ENCODE data around the gene UMOD.
A peak's percentile ranks its signal among the peaks of the same experiment; 100 is the strongest.
"Not testable (repeated sequence)": the region's sequence is repeated elsewhere in the genome, so short reads cannot be mapped to it uniquely, and the experiment has no call there.

Gene UMOD

DNA sequence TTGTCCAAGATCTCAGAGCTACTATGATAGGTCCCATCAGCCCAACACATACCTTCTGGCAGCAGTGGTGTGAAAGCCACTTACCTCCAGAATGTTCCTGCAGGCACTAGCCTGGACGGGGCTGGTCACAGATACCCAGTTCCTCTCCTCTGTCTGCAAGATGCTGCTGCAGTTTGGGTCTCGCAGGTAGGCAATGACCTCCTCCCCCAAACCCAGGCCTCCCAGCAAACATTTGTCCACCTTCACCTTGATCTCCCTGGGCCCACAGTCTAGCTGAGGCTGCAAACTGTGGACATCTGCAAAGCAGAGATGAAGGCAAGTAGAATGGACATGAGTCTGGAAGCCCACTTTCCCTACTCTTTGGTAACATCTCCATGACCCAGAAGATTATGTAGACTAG lies 32.3 kb downstream of the UMOD start:
- DNase-seq, result no peak

DNA sequence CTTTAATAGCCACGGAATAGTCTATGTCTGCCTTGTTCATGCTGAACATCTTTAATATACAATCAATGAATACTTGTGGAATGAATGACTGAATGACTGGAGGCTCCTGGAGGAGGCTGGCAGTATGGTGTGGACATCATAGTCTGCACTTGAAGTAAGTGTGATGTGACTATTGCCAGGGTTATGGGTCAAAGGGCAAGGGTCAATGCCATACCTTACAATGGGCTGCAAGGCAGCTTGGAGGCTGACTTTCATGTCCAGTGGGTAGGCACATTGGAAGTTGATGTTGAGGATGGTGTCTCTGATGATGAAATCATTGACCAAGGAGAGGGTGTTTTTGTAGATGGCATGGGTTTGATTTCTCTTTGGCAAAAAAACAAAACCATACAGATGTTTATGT lies 33.1 kb downstream of the UMOD start:
- no peak for DNase-seq

DNA sequence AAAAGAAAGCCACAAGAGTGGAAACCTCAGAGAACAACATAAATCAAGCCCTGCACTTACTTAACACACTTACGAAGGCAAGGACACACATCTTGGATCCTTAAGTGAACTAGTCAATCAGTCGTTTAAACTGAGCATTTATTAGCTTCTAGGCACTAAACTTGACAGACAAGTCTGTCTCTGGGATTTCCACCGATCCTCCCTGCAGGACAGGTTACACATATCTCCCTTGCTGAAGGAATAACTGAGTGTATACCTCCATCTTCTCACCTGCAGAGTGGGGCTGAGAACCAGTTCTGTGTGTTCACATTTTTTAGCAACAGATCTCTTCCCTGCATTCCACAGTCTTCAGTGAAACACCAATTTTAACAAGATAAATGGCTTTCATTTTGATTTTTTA lies 34.1 kb downstream of the UMOD start:
- DNase-seq, result no peak

DNA sequence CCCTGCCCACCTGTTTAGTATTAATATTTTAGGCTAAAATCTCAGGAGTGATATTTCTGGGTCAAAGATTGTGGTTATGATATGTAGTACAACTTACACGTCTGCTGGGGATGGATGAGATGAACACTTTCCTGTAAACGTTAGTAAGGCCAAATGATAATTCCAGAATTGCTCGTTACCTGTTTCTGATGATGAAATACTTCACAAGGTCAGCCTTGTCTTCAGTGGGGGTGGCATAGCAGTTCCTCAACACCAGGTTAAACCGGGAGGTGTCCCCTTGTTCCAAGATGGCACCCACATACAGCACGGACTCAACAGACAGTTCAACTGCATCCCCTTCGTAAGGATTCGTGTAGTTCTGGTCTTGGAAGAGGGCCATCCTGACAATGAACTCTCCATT lies 34.5 kb downstream of the UMOD start:
- DNase-seq, result no peak

DNA sequence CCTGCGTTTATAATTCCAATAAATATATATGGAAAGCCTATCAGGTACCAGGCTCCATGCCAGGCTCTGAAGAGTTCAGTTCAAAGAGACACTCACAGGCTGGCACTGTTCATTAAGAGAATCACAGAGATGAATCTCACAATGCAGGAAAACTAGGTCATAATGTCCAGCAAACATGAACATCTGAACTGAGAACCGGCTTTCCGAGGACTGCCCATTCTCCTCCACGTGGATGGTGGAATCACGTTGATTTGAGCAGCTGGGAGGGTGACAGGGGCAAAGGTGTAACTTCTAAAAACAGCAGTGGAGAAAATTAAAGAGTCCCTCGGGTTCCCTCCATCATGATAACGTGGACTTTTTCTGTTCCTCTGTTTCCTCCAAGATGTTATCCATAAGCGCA lies 35.4 kb downstream of the UMOD start:
- DNase-seq, result no peak

DNA sequence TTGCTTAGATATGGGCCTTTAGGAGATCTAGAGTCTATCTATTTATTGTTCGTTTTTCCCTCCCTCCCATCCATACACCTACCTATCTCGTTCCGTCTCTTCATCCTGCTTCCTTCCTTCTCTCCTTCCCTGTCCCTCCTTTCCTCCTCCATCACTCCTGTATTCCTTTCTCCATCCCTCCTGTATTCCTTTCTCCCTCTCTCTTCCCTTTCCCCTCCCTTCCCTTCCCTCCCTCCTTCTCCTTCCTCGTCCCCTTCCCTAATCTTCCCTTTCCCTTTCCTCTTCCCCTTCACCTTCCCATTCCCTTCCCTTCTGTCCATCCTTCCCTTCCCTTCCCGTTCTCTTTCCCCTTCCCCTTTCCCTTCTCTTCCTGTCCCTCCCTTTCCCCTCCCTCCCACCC lies 35.8 kb downstream of the UMOD start:
- no peak for DNase-seq

DNA sequence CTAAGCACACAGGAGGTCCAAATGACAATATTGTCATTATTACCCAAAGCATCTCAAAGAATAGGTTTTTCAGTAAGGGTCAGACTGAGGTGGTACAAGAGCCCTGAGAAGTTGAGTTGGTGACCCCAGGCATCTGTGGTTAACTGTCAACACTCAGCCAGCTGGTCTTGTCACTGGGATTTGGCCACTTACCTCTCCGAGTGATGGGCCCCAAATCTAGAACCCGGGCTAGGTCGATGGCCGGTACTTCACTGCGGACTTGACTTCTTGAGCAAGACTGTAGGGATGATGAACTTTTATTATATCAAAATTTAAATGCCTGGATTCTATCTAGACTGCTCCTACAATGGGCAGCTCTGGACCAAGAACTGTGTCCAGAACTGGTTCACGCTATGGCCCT lies 36.8 kb downstream of the UMOD start:
- DNase-seq, result no peak

DNA sequence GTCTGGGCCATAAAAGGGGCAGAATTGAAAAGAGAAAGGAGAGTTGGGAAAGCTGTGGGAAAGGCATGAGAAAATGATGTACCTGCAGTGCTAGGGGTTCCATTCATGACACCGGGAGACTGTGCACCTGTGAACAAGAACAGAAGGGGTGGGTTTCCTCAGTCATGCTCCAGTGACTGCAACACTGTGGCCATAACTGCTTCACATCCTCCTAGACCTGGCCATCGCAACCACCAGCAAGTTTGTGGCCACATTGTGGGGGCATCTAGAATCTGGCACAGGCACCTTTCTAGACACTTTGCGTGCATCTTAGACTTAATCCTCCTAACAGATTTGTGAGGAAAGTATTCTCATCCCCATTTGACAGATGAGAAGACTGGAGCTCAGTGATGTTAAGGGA lies 37.9 kb downstream of the UMOD start:
- no peak for DNase-seq

DNA sequence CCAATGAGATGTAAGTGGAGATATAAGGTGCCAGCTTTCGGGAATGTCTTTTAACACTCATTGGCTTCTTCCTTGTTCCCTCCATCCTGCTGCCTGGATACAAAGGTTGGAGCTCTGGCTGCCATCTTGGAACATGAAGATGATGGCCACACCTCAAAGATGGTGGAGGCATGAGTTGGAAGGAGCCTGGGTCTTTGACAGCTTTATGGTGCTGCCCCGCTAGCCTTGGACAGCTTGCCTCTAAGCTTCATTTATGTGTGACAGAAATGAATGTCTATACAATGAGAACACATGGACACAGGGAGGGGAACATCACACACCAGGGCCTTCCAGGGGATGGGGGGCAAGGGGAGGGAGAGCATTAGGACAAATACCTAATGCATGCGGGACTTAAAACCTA lies 38.8 kb downstream of the UMOD start:
- no peak for DNase-seq

DNA sequence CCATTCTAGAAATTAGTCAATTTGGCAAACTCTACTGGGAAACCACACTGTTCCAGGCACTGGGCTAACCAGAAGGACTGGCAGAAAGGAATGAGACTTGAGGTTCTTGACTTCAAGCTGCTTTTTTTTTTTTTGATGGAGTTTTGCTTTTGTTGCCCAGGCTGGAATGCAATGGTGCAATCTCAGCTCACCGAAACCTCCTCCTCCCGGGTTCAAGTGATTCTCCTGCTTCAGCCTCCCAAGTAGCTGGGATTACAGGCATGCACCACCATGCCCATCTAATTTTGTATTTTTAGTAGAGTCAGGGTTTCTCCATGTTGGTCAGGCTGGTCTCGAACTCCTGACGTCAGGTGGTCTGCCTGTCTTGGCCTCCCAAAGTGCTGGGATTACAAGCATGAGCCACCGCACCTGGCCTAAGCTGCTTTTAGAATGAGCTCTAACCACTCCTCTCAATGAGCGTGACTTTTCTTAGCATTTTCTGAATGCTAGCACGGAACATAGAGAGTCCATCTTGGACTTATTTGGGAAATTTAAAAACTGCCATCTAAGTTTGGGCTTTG lies 39.9 kb downstream of the UMOD start:
- not testable (repeated sequence) for DNase-seq

DNA sequence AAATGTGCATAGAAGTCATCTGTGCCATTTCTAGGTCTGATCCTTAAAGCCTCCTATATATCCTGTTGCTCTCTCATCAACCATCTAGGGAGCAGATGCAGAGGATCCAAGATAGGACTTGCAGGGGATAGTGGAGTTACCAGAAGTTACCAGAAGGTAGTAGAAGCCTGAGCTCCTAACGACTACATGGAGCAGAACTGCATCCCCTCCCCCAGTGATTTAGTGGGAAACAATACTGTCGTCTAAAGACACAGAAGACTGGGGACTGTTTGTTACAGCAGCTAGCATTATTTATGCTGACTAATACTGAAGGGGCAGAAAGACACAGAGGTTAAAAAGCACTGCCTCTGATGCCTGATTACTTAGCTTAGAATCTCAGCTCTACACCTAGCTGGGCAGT lies 41.0 kb downstream of the UMOD start:
- no peak for DNase-seq

DNA sequence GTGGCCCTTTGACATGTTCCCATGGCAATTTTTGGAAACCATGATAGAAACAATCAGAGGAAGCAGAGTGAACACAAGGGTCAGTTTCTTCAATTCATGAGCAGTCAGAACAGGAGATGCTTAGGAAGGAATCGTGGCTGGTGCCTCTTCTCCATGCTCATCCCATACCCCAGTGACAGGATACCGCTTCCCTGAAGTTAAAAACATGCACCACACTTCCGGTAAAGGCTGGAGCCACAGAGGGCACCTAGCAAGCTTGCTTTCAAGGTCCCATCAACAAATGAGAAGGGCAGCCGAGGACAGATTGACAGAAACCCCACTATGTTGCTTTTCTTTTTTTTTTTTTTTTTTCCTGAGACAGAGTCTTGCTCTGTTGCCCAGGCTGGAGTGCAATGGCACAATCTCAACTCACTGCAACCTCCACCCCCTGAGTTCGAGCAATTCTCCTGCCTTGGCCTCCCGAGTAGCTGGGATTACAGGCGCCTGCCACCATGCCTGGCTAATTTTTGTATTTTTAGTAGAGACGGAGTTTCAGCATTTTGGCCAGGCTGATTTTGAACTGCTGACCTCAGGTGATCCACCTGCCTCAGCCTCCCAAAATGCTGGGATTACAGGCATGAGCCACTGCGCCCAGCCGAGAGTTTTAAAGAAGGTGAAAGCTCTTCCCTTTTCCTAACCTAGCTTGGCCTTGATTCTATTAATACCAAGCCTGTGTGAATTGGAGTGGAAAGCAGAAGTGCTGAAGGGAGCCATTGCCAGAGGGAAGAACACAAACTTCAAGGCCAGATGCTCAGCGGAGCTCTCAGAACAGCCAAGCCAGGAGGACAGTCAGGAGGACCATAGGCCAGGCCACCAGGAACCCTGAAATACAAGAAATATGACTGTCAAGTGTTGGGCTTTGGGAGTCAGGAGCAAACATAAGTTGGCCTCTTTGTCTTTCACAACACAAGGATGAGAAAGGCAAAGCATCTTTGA lies 41.8 kb downstream of the UMOD start:
- no peak for DNase-seq

DNA sequence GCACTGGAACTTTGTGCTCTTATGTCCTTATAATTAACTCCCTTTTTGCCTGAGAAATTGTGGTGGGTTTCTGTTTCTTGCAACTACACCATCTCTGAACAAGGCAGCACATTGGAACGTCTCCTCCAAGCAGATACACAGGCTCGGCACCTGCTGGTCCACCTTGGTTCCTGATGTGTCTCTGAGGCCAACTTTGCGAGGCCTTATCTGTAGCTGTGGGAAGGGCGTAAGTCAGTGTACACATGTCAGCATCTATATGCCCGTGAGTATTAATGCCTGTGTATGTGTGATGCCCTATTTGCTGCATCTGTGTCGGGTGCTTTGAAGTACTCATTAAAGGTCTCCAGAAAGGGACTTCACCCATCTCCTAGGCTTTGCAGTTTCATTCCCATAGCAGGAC lies 42.7 kb downstream of the UMOD start:
- DNase-seq, result no peak

DNA sequence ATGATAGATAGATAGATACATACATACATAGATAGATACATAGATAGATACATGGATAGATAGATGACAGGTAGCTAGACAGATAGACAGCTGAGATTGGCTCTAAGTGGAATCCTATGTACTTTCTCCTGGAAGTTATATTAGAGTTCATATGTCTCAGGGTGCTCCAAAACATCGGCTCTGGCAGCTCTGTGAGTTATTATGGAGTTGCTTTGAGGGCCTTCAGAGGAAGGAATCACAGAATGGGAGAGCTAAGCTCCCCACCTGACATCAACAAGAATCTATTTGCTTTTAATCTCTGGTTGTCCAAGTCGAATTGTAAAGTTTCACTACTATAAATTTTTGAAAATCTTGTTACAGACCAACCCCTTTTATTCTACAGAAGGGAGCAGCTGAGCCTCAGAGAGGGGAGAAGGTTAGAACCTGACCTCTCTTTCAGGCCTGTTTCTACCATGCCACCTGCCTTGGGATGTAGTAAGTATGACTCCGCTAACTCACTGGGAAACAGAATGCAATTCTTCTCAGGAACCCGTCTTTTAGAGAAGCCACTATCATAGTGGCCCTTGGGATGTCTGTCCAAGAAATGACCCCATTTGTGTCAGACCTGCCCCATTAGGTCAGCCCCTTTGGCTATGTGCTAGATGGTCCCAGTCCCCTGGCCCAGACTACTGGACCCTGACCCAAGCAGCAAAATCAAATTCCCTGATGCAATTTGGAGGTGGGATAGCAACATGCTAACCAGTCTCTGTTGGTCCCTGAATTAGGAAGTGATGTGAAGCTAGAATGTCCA lies 43.5 kb downstream of the UMOD start:
- DNase-seq, result no peak

DNA sequence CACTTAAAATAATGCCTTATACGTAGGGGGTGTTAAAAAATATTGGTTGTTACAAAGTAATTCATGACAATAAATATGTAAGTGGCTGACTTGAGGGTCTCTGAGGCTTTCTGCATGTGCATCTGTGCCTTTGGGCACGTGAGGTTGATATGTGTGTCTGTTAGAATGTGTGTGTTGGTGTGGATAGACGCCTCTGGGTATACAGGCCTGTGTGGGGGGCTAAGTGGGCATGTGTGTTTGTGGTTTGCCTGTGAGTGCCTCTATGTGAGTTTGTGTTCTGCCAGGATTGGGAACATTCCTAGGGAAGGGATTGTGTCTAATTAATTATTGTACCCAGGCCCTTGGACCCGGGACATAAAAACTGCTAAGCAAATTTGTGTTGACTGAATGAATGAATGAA lies 44.2 kb downstream of the UMOD start:
- no peak for DNase-seq

DNA sequence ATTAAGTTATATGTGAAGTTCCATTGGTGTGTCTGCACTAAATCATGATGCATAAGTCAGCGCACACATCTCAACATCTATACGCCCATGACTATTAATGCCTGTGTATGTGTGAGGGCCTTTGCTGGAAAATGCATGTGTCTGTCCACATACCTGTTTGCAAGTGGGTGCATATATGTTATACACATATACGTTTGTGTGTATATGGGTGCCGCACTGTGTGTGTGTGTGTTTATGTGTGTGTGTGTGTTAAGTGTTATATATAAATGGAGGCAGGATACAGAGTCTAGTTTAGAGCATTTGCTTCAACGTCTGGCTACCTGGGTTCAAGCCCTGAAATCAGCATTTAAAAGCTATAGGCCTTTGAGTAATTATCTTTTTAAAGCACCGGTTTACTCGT lies 44.7 kb downstream of the UMOD start:
- no peak for DNase-seq

DNA sequence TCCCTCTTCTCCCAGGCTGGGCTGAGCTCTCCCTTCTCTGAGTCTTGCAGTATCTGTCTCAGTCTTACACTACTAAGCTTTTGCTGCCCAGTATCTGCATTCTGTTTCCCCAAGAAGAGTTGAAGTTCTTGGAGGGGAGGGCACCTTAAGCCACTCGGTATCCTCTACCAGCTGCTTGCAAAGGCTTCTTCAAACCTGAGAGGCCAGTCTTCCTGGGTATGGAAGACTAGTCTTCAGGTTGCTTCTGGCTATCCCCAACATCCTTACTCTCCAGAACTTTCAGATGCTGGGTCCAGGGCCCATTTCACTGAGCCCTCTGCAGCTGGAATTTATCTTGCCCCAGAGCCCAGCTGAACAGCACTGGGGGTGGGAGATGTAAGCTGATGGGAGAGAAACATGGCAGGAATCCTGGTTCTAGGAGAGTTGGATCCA lies 45.3 kb downstream of the UMOD start:
- DNase-seq, result no peak

DNA sequence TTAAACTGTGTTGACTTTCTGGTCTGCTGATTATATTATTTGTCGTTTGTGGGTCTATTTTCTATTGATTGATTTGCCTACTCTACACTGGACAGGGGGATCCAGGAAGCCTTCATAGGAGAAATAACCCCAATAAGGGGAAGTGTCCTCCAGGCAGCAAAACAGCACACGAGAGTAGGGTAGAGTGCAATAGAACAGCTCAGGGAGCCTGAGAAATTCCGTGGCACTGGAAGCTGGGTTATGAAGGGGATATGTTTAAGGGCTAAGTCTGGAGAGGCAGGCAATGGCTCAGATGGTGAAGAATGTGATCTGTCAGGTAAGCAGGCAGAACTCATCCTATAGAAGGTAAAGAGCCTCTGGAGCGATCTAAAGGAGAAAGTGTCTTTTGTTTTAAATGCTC lies 46.1 kb downstream of the UMOD start:
- no peak for DNase-seq

DNA sequence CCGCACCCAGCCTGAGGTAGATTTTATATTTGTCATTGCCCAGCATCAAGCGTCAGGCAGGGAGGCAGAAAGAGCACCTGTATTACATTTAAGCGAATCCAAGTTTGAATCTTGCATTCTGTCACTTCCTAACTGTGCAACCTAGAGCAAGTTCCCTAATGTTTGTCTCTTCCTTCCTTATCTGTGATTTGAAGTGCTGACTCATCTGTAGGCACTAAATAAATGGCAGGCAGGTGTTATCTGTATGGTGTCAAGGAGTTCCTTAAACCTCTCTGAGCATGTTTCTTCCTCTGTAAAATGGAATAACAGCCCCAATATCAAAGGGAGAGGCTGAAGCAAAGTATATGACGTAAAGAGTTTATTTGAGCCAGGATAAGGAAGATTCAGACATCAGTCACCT lies 49.5 kb downstream of the UMOD start:
- no peak for DNase-seq

DNA sequence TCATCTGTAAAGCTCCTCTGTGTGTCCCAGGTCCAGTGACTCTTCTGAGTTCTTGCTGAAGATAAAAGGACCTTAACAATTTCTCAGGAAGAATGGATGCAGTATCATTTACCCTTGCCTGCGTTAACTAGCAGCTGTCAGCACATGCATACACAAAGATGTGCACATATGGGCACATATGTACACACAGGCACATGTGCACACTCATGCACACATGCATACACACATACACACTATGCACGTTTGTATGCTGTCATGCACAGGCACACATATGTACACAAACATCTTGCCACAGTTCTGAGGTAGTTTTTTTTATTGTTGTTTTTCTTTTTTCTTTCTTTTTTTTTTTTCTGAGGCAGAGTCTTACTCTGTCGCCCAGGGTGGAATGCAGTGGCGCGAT lies 50.1 kb downstream of the UMOD start:
- no peak for DNase-seq

DNA sequence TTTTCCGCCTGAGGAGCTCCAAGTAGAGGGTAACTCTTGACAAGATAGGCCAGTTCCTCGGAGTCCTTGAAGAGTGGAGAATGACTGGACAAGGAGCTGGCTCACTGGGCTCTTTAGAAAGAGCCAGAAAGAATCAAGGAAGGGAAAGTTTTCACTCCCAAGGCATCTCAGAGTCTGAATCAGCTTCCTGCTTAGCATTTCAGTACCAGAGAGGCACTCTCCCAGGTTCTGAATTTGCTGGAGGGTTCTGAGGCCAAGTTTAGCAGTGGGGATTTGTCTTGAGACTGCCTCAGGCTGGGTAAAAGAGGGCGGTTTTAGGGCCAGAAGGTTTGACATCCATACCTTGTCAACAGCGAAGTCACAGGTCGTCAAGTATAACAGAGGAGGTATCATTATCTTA lies 50.7 kb downstream of the UMOD start:
- DNase-seq, result no peak

DNA sequence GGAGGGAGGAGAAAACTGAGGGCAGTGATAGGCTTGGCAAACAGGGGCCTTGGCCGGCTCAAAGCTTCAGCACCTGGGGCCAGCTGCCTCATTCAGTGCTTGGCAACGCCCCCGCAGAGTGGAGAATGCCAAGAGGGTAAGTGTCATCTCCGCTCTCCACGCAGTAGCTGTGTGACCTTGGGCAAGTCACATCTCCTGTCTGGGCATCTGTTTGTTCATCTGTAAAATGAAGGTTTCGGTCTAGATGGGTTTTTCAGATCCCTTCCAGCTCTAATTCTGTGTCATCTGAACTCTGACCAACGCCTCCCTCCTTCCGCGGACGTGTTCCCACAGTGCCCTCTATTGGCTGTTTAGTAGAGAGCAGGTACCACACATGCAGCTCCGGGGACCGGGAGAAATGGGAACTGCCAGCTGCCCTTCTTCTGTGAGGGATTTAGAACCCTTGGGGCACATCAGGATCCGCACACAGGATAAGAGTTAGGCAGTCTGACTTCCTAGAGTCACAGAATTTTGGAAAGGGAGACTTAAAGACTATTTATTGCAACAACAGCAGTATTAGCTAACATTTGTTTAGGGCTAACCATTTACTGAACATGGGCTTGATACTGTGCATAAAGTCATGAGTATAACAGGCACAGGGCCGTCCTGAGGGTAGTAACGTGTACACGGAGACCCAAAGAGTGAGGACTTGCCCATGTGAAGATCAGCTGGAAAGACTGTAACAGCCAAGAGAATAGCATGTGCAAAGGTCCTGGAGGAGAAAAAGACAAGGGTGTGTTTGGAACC lies 52.0 kb downstream of the UMOD start:
- peak; percentile 31 for DNase-seq

DNA sequence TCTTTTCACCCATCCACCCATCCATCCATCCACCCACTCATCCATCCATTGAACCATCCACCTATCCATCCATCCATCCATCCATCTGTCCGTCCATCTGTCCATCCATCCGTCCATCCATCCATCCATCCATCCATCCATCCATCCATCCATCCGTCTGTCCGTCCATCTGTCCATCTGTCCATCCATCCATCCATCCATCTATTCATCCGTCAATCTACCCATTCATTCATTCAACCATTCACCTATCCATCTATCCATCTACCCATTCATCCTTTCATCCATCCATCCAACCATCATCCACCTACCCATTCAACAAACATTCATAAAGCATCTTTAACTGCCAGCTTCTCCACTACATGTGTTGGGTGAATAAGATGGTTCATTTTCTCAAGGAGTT lies 54.1 kb downstream of the UMOD start:
- DNase-seq, result no peak

Data from stimulated activated CD4-positive, alpha-beta T cell treated with anti-CD3 and anti-CD28 coated beads, Interleukin-4, amount 100 ng/mL, for 24 hours (primary cell).